OCI-LY1 (cell line): ENCODE results near the gene DOCK2.

Experiments used
- H2AFZ ChIP-seq: fragments of 200-600 bp; sonication (generic), shearing (Covaris generic); 2 replicates; pipeline ENCODE4 v1.6.0; 2014; ENCODE audit warnings: antibody characterized with exemption, mild to moderate bottlenecking, low read length
- H3F3A ChIP-seq: fragments of 200-600 bp; sonication (generic), shearing (Covaris generic); 2 replicates; pipeline ENCODE4 v1.6.0; 2014; ENCODE audit warnings: mild to moderate bottlenecking, antibody characterized with exemption, low read length, moderate library complexity; ENCODE audit not compliant: insufficient read depth
- H3K27ac ChIP-seq: fragments of 200-600 bp; sonication (generic); 2 replicates; pipeline ENCODE4 v1.5.1; 2014; ENCODE audit warnings: low read length, mixed run types, mild to moderate bottlenecking, low read depth; ENCODE audit not compliant: poor library complexity, severe bottlenecking
- H3K27me3 ChIP-seq: fragments of 200-600 bp; sonication (generic); 2 replicates; pipeline ENCODE4 v1.6.0; 2014; ENCODE audit warnings: antibody characterized with exemption, mild to moderate bottlenecking, low read length, moderate library complexity; ENCODE audit not compliant: insufficient read depth
- H3K36me3 ChIP-seq: fragments of 200-600 bp; sonication (generic); 2 replicates; pipeline ENCODE4 v1.6.1; 2014; ENCODE audit warnings: mild to moderate bottlenecking, antibody characterized with exemption, low read length, moderate library complexity, mixed read lengths; ENCODE audit not compliant: insufficient read depth
- H3K4me1 ChIP-seq: fragments of 200-600 bp; sonication (generic); 2 replicates; pipeline ENCODE4 v1.5.1; 2014; ENCODE audit warnings: mild to moderate bottlenecking, low read length, moderate library complexity; ENCODE audit not compliant: insufficient read depth, severe bottlenecking
- H3K4me2 ChIP-seq: fragments of 200-600 bp; sonication (generic), shearing (Covaris generic); 2 replicates; pipeline ENCODE4 v1.6.1; 2014; ENCODE audit warnings: low read length
- H3K4me3 ChIP-seq: fragments of 200-600 bp; sonication (generic); 2 replicates; pipeline ENCODE4 v1.5.1; 2014; ENCODE audit warnings: low read length, low read depth, mild to moderate bottlenecking, mixed read lengths; ENCODE audit not compliant: poor library complexity, severe bottlenecking
- H3K79me2 ChIP-seq: fragments of 200-600 bp; shearing (Covaris generic); 2 replicates; pipeline ENCODE4 v1.6.1; 2016; ENCODE audit warnings: mixed run types, low read length, mixed read lengths; ENCODE audit not compliant: insufficient read depth
- H3K9ac ChIP-seq: fragments of 200-600 bp; sonication (generic), shearing (Covaris generic); 2 replicates; pipeline ENCODE4 v1.6.1; 2014; ENCODE audit warnings: mild to moderate bottlenecking, low read length, mixed read lengths
- H3K9me2 ChIP-seq: fragments of 200-600 bp; sonication (generic), shearing (Covaris generic); 2 replicates; pipeline ENCODE4 v1.6.1; 2014; ENCODE audit warnings: low read depth, mild to moderate bottlenecking, low read length, mixed read lengths
- H3K9me3 ChIP-seq: fragments of 200-600 bp; shearing (Covaris generic); 2 replicates; pipeline ENCODE4 v1.6.1; 2014; ENCODE audit warnings: low read length, mixed read lengths
- H4K20me1 ChIP-seq: fragments of 200-600 bp; sonication (generic), shearing (Covaris generic); 2 replicates; pipeline ENCODE4 v1.6.0; 2016; ENCODE audit warnings: mild to moderate bottlenecking, low read length; ENCODE audit not compliant: insufficient read depth
- CTCF ChIP-seq: fragments of 200-600 bp; sonication (generic), shearing (Covaris generic); IDR thresholded peaks from 2 replicates; pipeline ENCODE4 v1.5.1; 2017; ENCODE audit warnings: mild to moderate bottlenecking, antibody characterized with exemption, low read length, moderate library complexity, mixed read lengths
- EZH2 ChIP-seq: fragments of 200-600 bp; sonication (generic), shearing (Covaris generic); IDR thresholded peaks from 2 replicates; pipeline ENCODE4 v1.8.0; 2017; ENCODE audit warnings: borderline replicate concordance, mixed run types, mild to moderate bottlenecking, antibody characterized with exemption, low read length, moderate library complexity, mixed read lengths

DOCK2 gene

GRCh38 chr5:170056561-170057267 is 419.6 kb downstream of the DOCK2 start:
- Histone ChIP-seq H3K36me3 (peaks cover 78% of the 10 kb centered on the region), H2AFZ (no peak overlapping the region), H3K4me3 (no peak overlapping the region), H3K27me3 (no peaks in the 10 kb centered on the region), H3K9me3 (peaks cover 2% of the 10 kb centered on the region; the same call in 1 of the 2 replicates), H3K4me1 (no peaks in the 10 kb centered on the region), H3K9me2 (no peaks in the 10 kb centered on the region), H3K9ac (no peak overlapping the region), H3K79me2 (no peaks in the 10 kb centered on the region), H4K20me1 (no peaks in the 10 kb centered on the region), H3K4me2 (no peak overlapping the region), H3F3A (no peaks in the 10 kb centered on the region), H3K27ac (no peak overlapping the region)
- no peak for TF ChIP-seq CTCF
- TF ChIP-seq EZH2, result no peak

GRCh38 chr5:170057311-170057710 is 420.2 kb downstream of the DOCK2 start:
- H3K79me2 ChIP-seq, result no peaks in the 10 kb centered on the region
- no peaks in the 10 kb centered on the region for H3K4me1 ChIP-seq
- no peak overlapping the region for H3K4me2 ChIP-seq
- H2AFZ ChIP-seq, result no peak overlapping the region
- H3K36me3 ChIP-seq, result peaks cover 79% of the 10 kb centered on the region
- peaks cover 2% of the 10 kb centered on the region; the same call in 1 of the 2 replicates for H3K9me3 ChIP-seq
- no peaks in the 10 kb centered on the region for H3K9me2 ChIP-seq
- H4K20me1 ChIP-seq, result no peaks in the 10 kb centered on the region
- TF ChIP-seq CTCF (no peak), EZH2 (no peak)
- no peaks in the 10 kb centered on the region for H3F3A ChIP-seq
- no peak overlapping the region for H3K4me3 ChIP-seq
- no peak overlapping the region for H3K27ac ChIP-seq
- no peak overlapping the region for H3K9ac ChIP-seq
- H3K27me3 ChIP-seq, result no peaks in the 10 kb centered on the region

- no peak overlapping the region for H3K27ac ChIP-seq
- H3K4me2 ChIP-seq, result no peak overlapping the region
- no peak overlapping the region for H3K4me3 ChIP-seq
- no peaks in the 10 kb centered on the region for H3K4me1 ChIP-seq
- H3K9me2 ChIP-seq, result no peaks in the 10 kb centered on the region
- H3K9me3 ChIP-seq, result peaks cover 2% of the 10 kb centered on the region; the same call in 1 of the 2 replicates
- peaks cover 83% of the 10 kb centered on the region for H3K36me3 ChIP-seq
- H3K27me3 ChIP-seq, result no peaks in the 10 kb centered on the region
- H3K9ac ChIP-seq, result no peak overlapping the region
- H3F3A ChIP-seq, result no peaks in the 10 kb centered on the region
- no peak overlapping the region for H2AFZ ChIP-seq
- H3K79me2 ChIP-seq, result no peaks in the 10 kb centered on the region
- H4K20me1 ChIP-seq, result no peaks in the 10 kb centered on the region
- TF ChIP-seq EZH2 (no peak), CTCF (no peak)
Observed at GRCh38 chr5:170059221-170059620, 422.1 kb downstream of the DOCK2 start.
